ENCODE measurements around the gene CBX7. TPM values are rescaled to one million over a fixed set of nuclear protein-coding genes. Genes with fewer than 3 reads are reported as not detected.

CBX7 gene
- total and polyA plus RNA-seq, 2 of the 4 experiments (the other 2 are of a cell fraction): 0.90 to 3.6 TPM

DNA sequence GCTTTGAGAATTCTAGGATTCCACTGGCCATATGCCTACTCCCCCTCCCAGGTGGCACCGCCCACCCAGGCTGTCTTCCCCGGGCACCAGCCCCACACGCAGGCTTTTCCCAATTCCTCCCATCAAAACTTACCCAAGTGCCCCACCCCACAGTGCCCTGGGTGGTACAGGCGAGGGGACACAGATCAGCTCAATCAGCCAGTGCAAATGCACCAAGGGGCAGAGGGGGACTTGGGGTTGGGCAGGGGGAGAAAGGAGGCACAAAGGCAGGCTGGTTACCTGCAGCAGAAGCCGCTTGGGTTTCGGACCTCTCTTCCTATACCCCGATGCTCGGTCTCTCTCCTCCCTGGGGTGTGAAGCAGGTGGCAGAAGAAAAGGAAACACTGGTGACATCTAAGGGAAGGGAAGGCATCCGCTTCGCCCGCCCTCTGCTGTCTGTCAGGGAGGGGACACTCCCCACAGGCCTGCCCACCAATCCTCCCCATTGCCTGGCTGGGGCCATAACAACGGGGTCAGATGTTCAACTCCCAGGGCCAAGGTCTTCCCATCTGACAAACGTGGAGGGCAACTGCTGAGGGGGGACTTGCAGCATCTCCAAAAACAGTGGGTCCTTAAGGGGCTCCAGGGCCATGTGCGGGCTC lies 14.0 kb downstream of the CBX7 start:
- H2BK15ac ChIP-seq (ENCODE audit: low read depth, low read length): no peak overlapping the region
- peaks cover 4% of the 10 kb centered on the region; the same call in 1 of the 2 replicates for H3K9me1 ChIP-seq (ENCODE audit: insufficient read depth, low read length)
- no peak overlapping the region for H3K4me2 ChIP-seq (ENCODE audit: low read depth, low read length)
- no peak overlapping the region for H4K5ac ChIP-seq (ENCODE audit: low read depth, low read length)
- no peak overlapping the region for H2BK120ac ChIP-seq (ENCODE audit: low read depth, low read length)
- CTCF ChIA-PET: no interaction called here
- no CpG with 5 or more reads among the region's 14 CpGs for WGBS, 2 experiments (ENCODE audit: extremely low coverage in 2 of 2, insufficient read length in 1 of 2)
- no peak overlapping the region for H3K4ac ChIP-seq (ENCODE audit: low read depth, low read length)
- H2AK5ac ChIP-seq (ENCODE audit: low read depth, low read length): no peak overlapping the region
- ATAC-seq (ENCODE audit: low read depth) (no peak), DNase-seq (no peak)
- no peak for TF ChIP-seq SMC3 (IDR thresholded peaks at IDR 0.05; ENCODE audit: low read depth, low read length)
- TF ChIP-seq, protein P1, sequence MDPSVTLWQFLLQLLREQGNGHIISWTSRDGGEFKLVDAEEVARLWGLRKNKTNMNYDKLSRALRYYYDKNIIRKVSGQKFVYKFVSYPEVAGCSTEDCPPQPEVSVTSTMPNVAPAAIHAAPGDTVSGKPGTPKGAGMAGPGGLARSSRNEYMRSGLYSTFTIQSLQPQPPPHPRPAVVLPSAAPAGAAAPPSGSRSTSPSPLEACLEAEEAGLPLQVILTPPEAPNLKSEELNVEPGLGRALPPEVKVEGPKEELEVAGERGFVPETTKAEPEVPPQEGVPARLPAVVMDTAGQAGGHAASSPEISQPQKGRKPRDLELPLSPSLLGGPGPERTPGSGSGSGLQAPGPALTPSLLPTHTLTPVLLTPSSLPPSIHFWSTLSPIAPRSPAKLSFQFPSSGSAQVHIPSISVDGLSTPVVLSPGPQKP (IDR thresholded peaks at IDR 0.05; ENCODE audit: borderline replicate concordance, low read depth, low read length): no peak
- no peak for TF ChIP-seq FOS (IDR thresholded peaks at IDR 0.05; ENCODE audit: low read depth, low read length)
- TF ChIP-seq CEBPB (IDR thresholded peaks at IDR 0.05; ENCODE audit: low read depth, low read length): no peak
- no peak for TF ChIP-seq MAZ (IDR thresholded peaks at IDR 0.05; ENCODE audit: borderline replicate concordance, low read depth, low read length)
- TF ChIP-seq RCOR1 (IDR thresholded peaks at IDR 0.05; ENCODE audit: insufficient replicate concordance, low read length): no peak
- no peak for TF ChIP-seq POLR2A (IDR thresholded peaks at IDR 0.05; ENCODE audit: low read depth, low read length)
- no peak for TF ChIP-seq MAFK (IDR thresholded peaks at IDR 0.05; ENCODE audit: low read depth, low read length)
- TF ChIP-seq BHLHE40 (IDR thresholded peaks at IDR 0.05; ENCODE audit: low read depth, low read length): no peak
- no peak for TF ChIP-seq RFX5 (IDR thresholded peaks at IDR 0.05; ENCODE audit: low read depth, low read length)
- POLR2A ChIA-PET (ENCODE audit: unreplicated experiment): no interaction called here
- no peak overlapping the region for H2AFZ ChIP-seq (replicated peaks; ENCODE audit: low read length, poor library complexity)
- no TSS peak for BruUV-seq (replicated peaks)
- H3K9me3 ChIP-seq (ENCODE audit: control insufficient read depth, insufficient read depth, low read length): no peaks in the 10 kb centered on the region
- H3K23ac ChIP-seq (ENCODE audit: low read depth, low read length): no peak overlapping the region
- dilution Hi-C loops (cut with HindIII; ENCODE audit: low sequenced_read_pairs, unreplicated experiment) (no loop called here), in situ Hi-C loops (cut with MboI; ENCODE audit: low sequenced_read_pairs) (no loop called here), intact Hi-C loops (cut with micrococcal nuclease) (no loop called here)
- H3K4me3 ChIP-seq (ENCODE audit: insufficient read depth, low read depth, low read length): no peak overlapping the region
- H4K8ac ChIP-seq (ENCODE audit: low read depth in 2 of 2, low read length in 2 of 2): no peak overlapping the region
- no peaks in the 10 kb centered on the region for H3K79me1 ChIP-seq (ENCODE audit: low read depth in 1 of 2, low read length in 2 of 2)
- H2BK20ac ChIP-seq (ENCODE audit: low read depth, low read length): no peak overlapping the region
- H3K18ac ChIP-seq (ENCODE audit: low read depth, low read length): no peak overlapping the region
- H3K4me1 ChIP-seq (ENCODE audit: control insufficient read depth, insufficient read depth, low read length): no peaks in the 10 kb centered on the region; the same call in 1 of the 2 replicates
- H3K36me3 ChIP-seq (ENCODE audit: control insufficient read depth, insufficient read depth, low read length): no peaks in the 10 kb centered on the region
- no peaks in the 10 kb centered on the region for H3K27me3 ChIP-seq (ENCODE audit: control insufficient read depth, insufficient read depth, low read length)
- H2BK5ac ChIP-seq (ENCODE audit: low read depth, low read length, poor library complexity, severe bottlenecking): no peak overlapping the region
- no peak overlapping the region for H3K14ac ChIP-seq (replicated peaks; ENCODE audit: low read depth, low read length)
- H2AK9ac ChIP-seq (replicated peaks; ENCODE audit: low read depth, low read length, poor library complexity): no peak overlapping the region
- H4K20me1 ChIP-seq (ENCODE audit: insufficient read depth, low read length): no peaks in the 10 kb centered on the region
- no peak overlapping the region for H4K91ac ChIP-seq (ENCODE audit: insufficient read depth, low read depth, low read length)
- H3K56ac ChIP-seq (ENCODE audit: extremely low read depth, insufficient read depth, low read length): no peak overlapping the region
- H3K9ac ChIP-seq (ENCODE audit: low read depth, low read length): no peak overlapping the region
- H3K27ac ChIP-seq (ENCODE audit: insufficient read depth, low read length): no peak overlapping the region

All from IMR-90 (cell line).